B cell (primary cell): ENCODE measurements around the gene PPAN. TPM values are rescaled to one million over a fixed set of nuclear protein-coding genes. Genes with fewer than 3 reads are reported as not detected.

Experiments used
- ATAC-seq: fragments of 200-7000 bp; cut with Tn5 transposase; one replicate; pipeline ENCODE4 v1.10.0; 2021; ENCODE audit warnings: low read depth, mild to moderate bottlenecking, moderate number of reproducible peaks, moderate library complexity
- CTCF ChIA-PET: fragments of 350-600 bp; sonication (Branson Sonifier 250); formaldehyde crosslinking; loops from one replicate; lab custom pipeline; 2021; ENCODE audit warnings: antibody characterized with exemption, inconsistent platforms; lab: Charles Lee
- POLR2A ChIA-PET: fragments of 350-600 bp; sonication (Branson Sonifier 250); formaldehyde crosslinking; loops from one replicate; lab custom pipeline; 2021; ENCODE audit warnings: antibody characterized with exemption; lab: Charles Lee
- DNase-seq: peaks from one replicate; pipeline ENCODE4 v3.0.0; 2013
- H2AFZ ChIP-seq: 2 replicates; pipeline ENCODE4 v1.6.1; 2012; ENCODE audit warnings: mild to moderate bottlenecking, low read depth, low read length; ENCODE audit not compliant: insufficient read depth, poor library complexity, severe bottlenecking
- H3K27ac ChIP-seq, 2 donors: 1 replicate in 1 of 2; 2 replicates in 1 of 2; pipeline ENCODE4 v1.5.1; 2012 to 2013; ENCODE audit warnings: low read length in 2 of 2, mild to moderate bottlenecking in 2 of 2, moderate library complexity in 1 of 2
- H3K27me3 ChIP-seq, 4 experiments: fragments of 200-600 bp in 1 of 4; sonication (generic) in 1 of 4; replicated peaks in 1 of 4; 1 replicate in 2 of 4; 2 replicates in 2 of 4; pipeline versions ENCODE4 v1.6.1 to v1.7.0; 2013 to 2016; ENCODE audit warnings: low read length in 3 of 4, mild to moderate bottlenecking in 2 of 4, mixed read lengths in 1 of 4, moderate library complexity in 1 of 4; ENCODE audit not compliant: insufficient read depth in 4 of 4, control insufficient read depth in 3 of 4; ENCODE audit errors: control extremely low read depth in 1 of 4
- H3K36me3 ChIP-seq, 2 experiments: replicated peaks in 1 of 2; 1 replicate in 1 of 2; 2 replicates in 1 of 2; pipeline versions ENCODE4 v1.6.1 to v1.7.1; 2013; ENCODE audit warnings: low read length in 1 of 2; ENCODE audit not compliant: insufficient read depth in 2 of 2, control insufficient read depth in 1 of 2; ENCODE audit errors: control extremely low read depth in 1 of 2, extremely low read depth in 1 of 2
- H3K4me1 ChIP-seq, 2 donors: fragments of 200-600 bp in 1 of 2; sonication (generic) in 1 of 2; 1 replicate in 1 of 2; 2 replicates in 1 of 2; pipeline versions ENCODE4 v1.5.1 to v1.6.1; 2013 to 2017; ENCODE audit warnings: low read length in 2 of 2; ENCODE audit not compliant: control insufficient read depth in 2 of 2, insufficient read depth in 2 of 2
- H3K4me2 ChIP-seq: replicated peaks from 2 replicates; pipeline ENCODE3; 2012; ENCODE audit warnings: mild to moderate bottlenecking, low read depth, low read length; ENCODE audit not compliant: poor library complexity, severe bottlenecking
- H3K4me3 ChIP-seq, 5 experiments: fragments of 200-600 bp in 1 of 5; sonication (generic) in 1 of 5; 1 replicate in 3 of 5; 2 replicates in 2 of 5; pipeline versions ENCODE4 v1.5.1 to v1.7.0; 2011 to 2016; ENCODE audit warnings: low read length in 4 of 5, mild to moderate bottlenecking in 4 of 5, low read depth in 2 of 5, control low read depth in 1 of 5, moderate library complexity in 1 of 5; ENCODE audit not compliant: insufficient read depth in 1 of 5; ENCODE audit errors: control extremely low read depth in 1 of 5, extremely low read depth in 1 of 5
- H3K79me2 ChIP-seq: fragments of 200-600 bp; sonication (generic); one replicate; pipeline ENCODE4 v1.6.0; 2016; ENCODE audit warnings: low read length; ENCODE audit not compliant: control insufficient read depth, insufficient read depth
- H3K9ac ChIP-seq: fragments of 200-600 bp; sonication (generic); 2 replicates; pipeline ENCODE4 v1.6.1; 2017; ENCODE audit warnings: mild to moderate bottlenecking, low read length, moderate library complexity
- H3K9me3 ChIP-seq, 3 donors: one replicate each; pipeline versions ENCODE4 v1.6.1 to v1.7.1; 2013; ENCODE audit warnings: low read length in 2 of 3; ENCODE audit not compliant: control insufficient read depth in 2 of 3, insufficient read depth in 1 of 3; ENCODE audit errors: control extremely low read depth in 1 of 3
- H4K20me1 ChIP-seq: 2 replicates; pipeline ENCODE4 v1.6.0; 2012; ENCODE audit warnings: mild to moderate bottlenecking, low read length; ENCODE audit not compliant: insufficient read depth, control insufficient read depth, poor library complexity, severe bottlenecking
- H3K27ac Mint-ChIP-seq: one replicate; pipeline ENCODE4 v1.8.0; 2021; ENCODE audit warnings: mixed read lengths
- H3K27me3 Mint-ChIP-seq: one replicate; pipeline ENCODE4 v1.8.0; 2021; ENCODE audit warnings: mixed read lengths
- H3K4me1 Mint-ChIP-seq: one replicate; pipeline ENCODE4 v1.8.0; 2021; ENCODE audit warnings: mixed read lengths
- H3K4me3 Mint-ChIP-seq: one replicate; pipeline ENCODE4 v1.8.0; 2021; ENCODE audit warnings: mixed read lengths
- H3K9me3 Mint-ChIP-seq: one replicate; pipeline ENCODE4 v1.8.0; 2022; ENCODE audit warnings: mixed read lengths; ENCODE audit not compliant: insufficient read depth
- EZH2 ChIP-seq: IDR thresholded peaks from 2 replicates; pipeline ENCODE4 v1.6.1; 2012; ENCODE audit warnings: borderline replicate concordance, low read depth, mild to moderate bottlenecking, moderate library complexity, low read length; ENCODE audit not compliant: insufficient read depth, poor library complexity, severe bottlenecking
- WGBS: methylation state at CpG from one replicate; pipeline ENCODE4 v1.1.5; 2013; ENCODE audit warnings: missing lambda C conversion rate; ENCODE audit not compliant: insufficient coverage; 5-methylcytosine and 5-hydroxymethylcytosine counted together
- intact Hi-C: fragments of 100-400 bp; cut with micrococcal nuclease; formaldehyde crosslinking; loops from one replicate; pipeline ENCODE4 v1.10.0; 2022
- polyA plus RNA-seq: library from polyadenylated mRNA; depleted of rRNA; stranded (reverse); fragments of >200 nt; gene quantifications from 2 replicates; pipeline ENCODE4 v1.2.3, GENCODE V29; 2012
- total RNA-seq, 2 donors: library from RNA; stranded (reverse); fragments of 120-200 nt in 1 of 2; gene quantifications; 1 replicate in 1 of 2; 2 replicates in 1 of 2; pipeline versions ENCODE4 v1.2.3 to v1.2.4, GENCODE V29; 2013 to 2022
- TF ChIP-seq, protein P1 (sequence below): fragments of 200-600 bp; IDR thresholded peaks from one replicate; pipeline ENCODE4 v1.8.0; 2022; ENCODE audit warnings: antibody characterized with exemption, mild to moderate bottlenecking

The PPAN gene
- total and polyA plus RNA-seq, 2 donors (not counting 1 experiment from before 2014, with no cell fraction given), result 42.2 to 88.0 TPM

DNA sequence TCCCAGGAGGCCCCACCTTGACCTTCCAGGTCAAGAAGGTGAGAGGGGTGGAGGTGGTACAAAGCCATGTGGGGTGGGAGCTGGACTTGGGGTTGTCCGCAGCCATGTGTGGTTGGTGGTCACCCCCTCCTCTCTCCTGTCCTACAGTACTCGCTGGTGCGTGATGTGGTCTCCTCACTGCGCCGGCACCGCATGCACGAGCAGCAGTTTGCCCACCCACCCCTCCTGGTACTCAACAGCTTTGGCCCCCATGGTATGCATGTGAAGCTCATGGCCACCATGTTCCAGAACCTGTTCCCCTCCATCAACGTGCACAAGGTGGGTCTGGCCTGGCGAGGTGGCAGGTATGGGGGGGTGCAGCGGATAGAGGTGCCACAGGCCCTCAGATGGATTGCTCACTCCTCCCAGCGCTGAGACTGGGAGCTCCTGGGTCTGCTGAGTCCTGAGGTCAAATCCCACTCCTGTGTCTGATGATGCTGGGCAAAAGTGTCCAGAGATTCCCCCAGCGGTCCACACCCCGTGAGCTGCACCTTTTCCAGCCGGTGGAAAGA is 1.7 kb downstream of the PPAN start:
- peak overlapping the region; percentile 32 for H3K27ac Mint-ChIP-seq
- ChIA-PET CTCF (interaction anchor here (1.1 to 15.9 kb wide), 5 partner anchors 6 to 1261 kb away, joined by 4 to 263 read pairs (median 5); partner anchors contain the start of genes ANGPTL6, DNMT1, EIF3G and P2RY11), POLR2A (interaction anchor here (0.5 to 1.7 kb wide), 3 partner anchors 12 to 271 kb away, joined by 4 to 11 read pairs (median 8); no protein-coding TSS in a partner anchor)
- no peak overlapping the region for H2AFZ ChIP-seq
- 92% methylated on average over 7 of the region's 14 CpGs for WGBS
- H3K9me3 ChIP-seq, result no peaks in the 10 kb centered on the region
- peaks cover 57 to 73% of the 10 kb centered on the region in 2 donors for H3K4me1 ChIP-seq
- ATAC-seq (no peak), DNase-seq (peak; percentile 16)
- intact Hi-C loops, result loop anchor here (10.0 kb wide), 1 partner anchor 297 kb away; the partner anchor contains the start of gene CDC37
- H3K36me3 ChIP-seq, result peaks cover 0 to 45% of the 10 kb centered on the region in 2 experiments
- no peak overlapping the region for H3K4me3 ChIP-seq
- no peak overlapping the region for H3K9ac ChIP-seq
- H3K27me3 Mint-ChIP-seq, result no peaks in the 10 kb centered on the region
- peaks cover 37% of the 10 kb centered on the region for H3K79me2 ChIP-seq
- no peak for TF ChIP-seq EZH2
- TF ChIP-seq, protein P1, sequence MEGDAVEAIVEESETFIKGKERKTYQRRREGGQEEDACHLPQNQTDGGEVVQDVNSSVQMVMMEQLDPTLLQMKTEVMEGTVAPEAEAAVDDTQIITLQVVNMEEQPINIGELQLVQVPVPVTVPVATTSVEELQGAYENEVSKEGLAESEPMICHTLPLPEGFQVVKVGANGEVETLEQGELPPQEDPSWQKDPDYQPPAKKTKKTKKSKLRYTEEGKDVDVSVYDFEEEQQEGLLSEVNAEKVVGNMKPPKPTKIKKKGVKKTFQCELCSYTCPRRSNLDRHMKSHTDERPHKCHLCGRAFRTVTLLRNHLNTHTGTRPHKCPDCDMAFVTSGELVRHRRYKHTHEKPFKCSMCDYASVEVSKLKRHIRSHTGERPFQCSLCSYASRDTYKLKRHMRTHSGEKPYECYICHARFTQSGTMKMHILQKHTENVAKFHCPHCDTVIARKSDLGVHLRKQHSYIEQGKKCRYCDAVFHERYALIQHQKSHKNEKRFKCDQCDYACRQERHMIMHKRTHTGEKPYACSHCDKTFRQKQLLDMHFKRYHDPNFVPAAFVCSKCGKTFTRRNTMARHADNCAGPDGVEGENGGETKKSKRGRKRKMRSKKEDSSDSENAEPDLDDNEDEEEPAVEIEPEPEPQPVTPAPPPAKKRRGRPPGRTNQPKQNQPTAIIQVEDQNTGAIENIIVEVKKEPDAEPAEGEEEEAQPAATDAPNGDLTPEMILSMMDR, result no peak
- H3K4me1 Mint-ChIP-seq, result peaks cover 62% of the 10 kb centered on the region
- H3K27ac ChIP-seq, result peak overlapping the region in 1 of 2 donors; percentile 97
- H3K4me3 Mint-ChIP-seq, result peak overlapping the region; percentile 92
- H3K4me2 ChIP-seq, result no peak overlapping the region
- peaks cover 42% of the 10 kb centered on the region for H4K20me1 ChIP-seq
- H3K27me3 ChIP-seq, result no peaks in the 10 kb centered on the region
- H3K9me3 Mint-ChIP-seq, result no peaks in the 10 kb centered on the region

DNA sequence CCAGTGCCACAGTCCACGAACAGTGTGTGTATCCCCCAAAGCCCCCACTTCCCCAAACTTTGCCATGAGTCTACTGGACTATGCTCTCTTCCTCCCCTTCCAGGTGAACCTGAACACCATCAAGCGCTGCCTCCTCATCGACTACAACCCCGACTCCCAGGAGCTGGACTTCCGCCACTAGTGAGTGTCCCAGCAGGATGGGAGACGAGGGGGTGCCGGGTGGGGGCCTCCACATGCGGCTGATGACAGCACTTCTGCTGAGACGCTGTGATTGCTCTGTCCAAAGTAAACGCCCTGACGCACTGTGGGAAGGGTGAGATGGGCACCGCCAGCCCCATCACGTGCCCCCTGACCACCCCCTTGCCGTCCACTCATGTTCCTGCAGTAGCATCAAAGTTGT is 3.4 kb downstream of the PPAN start:
- no peak overlapping the region for H3K9ac ChIP-seq
- Mint-ChIP-seq H3K4me3 (no peak overlapping the region), H3K27ac (no peak overlapping the region), H3K4me1 (peaks cover 58% of the 10 kb centered on the region), H3K9me3 (no peaks in the 10 kb centered on the region), H3K27me3 (no peaks in the 10 kb centered on the region)
- POLR2A ChIA-PET, result interaction anchor here (0.6 to 1.7 kb wide), 2 partner anchors 13 to 446 kb away, joined by 3 to 11 read pairs; no protein-coding TSS in a partner anchor
- H3K4me3 ChIP-seq, result no peak overlapping the region
- DNase-seq, result peak; percentile 23
- peaks cover 57% of the 10 kb centered on the region for H4K20me1 ChIP-seq
- TF ChIP-seq, protein P1, result no peak
- TF ChIP-seq EZH2, result no peak
- H2AFZ ChIP-seq, result no peak overlapping the region
- H3K79me2 ChIP-seq, result peaks cover 37% of the 10 kb centered on the region
- intact Hi-C loops, result loop anchor here (10.0 kb wide), 1 partner anchor 295 kb away; the partner anchor contains the start of gene CDC37
- H3K36me3 ChIP-seq, result peaks cover 0 to 47% of the 10 kb centered on the region in 2 experiments
- no peak overlapping the region for H3K4me2 ChIP-seq
- H3K9me3 ChIP-seq, result peaks cover 0 to 6% (median 0%) of the 10 kb centered on the region in 3 donors
- CTCF ChIA-PET, result interaction anchor here (0.7 to 15.9 kb wide), 3 partner anchors 8 to 177 kb away, joined by 3 to 263 read pairs (median 3); partner anchors contain the start of genes ANGPTL6 and PPAN
- WGBS, result 96% methylated on average over 14 of the region's 14 CpGs
- H3K27me3 ChIP-seq, result no peaks in the 10 kb centered on the region
- no peak for ATAC-seq
- H3K4me1 ChIP-seq, result peaks cover 51 to 65% of the 10 kb centered on the region in 2 donors
- no peak overlapping the region for H3K27ac ChIP-seq
